GM12865 (cell line): ENCODE measurements around the gene SLC4A2.

ENCODE experiments used
- DNase-seq: peaks from one replicate; pipeline ENCODE4 v3.0.0; 2010; ENCODE audit warnings: low read depth
- H3K4me3 ChIP-seq: 2 replicates; pipeline ENCODE4 v1.5.1; 2011; ENCODE audit warnings: mild to moderate bottlenecking, low read depth, low read length, control low read depth
- TF ChIP-seq, protein P1 (sequence below): IDR thresholded peaks from 2 replicates; pipeline ENCODE4 v1.5.1; 2011; ENCODE audit warnings: low read length, control low read depth, low read depth, inconsistent platforms; ENCODE audit not compliant: insufficient read depth; ENCODE audit errors: missing control alignments

The SLC4A2 gene

DNA sequence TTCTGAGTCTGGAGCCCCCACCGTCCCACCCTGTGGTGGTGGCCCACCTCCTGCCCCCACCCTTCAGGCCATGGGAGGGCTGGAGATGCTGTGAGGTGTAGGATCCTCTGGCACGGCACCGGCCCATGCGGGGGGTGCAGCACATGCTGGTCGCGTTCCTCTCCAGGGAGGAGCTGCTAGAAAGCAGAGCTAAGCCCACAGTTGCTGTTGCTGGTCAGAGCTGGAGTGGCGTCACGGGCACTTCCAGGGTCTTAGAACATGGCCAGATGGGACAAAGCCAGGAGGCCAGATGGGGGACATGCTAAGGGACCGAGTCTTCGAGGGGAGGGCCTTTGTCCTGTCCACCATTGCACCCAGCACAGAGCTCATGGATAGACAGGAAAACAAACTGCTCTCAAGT lies 48.5 kb downstream of the SLC4A2 start:
- TF ChIP-seq, protein P1, sequence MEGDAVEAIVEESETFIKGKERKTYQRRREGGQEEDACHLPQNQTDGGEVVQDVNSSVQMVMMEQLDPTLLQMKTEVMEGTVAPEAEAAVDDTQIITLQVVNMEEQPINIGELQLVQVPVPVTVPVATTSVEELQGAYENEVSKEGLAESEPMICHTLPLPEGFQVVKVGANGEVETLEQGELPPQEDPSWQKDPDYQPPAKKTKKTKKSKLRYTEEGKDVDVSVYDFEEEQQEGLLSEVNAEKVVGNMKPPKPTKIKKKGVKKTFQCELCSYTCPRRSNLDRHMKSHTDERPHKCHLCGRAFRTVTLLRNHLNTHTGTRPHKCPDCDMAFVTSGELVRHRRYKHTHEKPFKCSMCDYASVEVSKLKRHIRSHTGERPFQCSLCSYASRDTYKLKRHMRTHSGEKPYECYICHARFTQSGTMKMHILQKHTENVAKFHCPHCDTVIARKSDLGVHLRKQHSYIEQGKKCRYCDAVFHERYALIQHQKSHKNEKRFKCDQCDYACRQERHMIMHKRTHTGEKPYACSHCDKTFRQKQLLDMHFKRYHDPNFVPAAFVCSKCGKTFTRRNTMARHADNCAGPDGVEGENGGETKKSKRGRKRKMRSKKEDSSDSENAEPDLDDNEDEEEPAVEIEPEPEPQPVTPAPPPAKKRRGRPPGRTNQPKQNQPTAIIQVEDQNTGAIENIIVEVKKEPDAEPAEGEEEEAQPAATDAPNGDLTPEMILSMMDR = no peak
- no peak for DNase-seq
- no peak overlapping the region for H3K4me3 ChIP-seq

DNA sequence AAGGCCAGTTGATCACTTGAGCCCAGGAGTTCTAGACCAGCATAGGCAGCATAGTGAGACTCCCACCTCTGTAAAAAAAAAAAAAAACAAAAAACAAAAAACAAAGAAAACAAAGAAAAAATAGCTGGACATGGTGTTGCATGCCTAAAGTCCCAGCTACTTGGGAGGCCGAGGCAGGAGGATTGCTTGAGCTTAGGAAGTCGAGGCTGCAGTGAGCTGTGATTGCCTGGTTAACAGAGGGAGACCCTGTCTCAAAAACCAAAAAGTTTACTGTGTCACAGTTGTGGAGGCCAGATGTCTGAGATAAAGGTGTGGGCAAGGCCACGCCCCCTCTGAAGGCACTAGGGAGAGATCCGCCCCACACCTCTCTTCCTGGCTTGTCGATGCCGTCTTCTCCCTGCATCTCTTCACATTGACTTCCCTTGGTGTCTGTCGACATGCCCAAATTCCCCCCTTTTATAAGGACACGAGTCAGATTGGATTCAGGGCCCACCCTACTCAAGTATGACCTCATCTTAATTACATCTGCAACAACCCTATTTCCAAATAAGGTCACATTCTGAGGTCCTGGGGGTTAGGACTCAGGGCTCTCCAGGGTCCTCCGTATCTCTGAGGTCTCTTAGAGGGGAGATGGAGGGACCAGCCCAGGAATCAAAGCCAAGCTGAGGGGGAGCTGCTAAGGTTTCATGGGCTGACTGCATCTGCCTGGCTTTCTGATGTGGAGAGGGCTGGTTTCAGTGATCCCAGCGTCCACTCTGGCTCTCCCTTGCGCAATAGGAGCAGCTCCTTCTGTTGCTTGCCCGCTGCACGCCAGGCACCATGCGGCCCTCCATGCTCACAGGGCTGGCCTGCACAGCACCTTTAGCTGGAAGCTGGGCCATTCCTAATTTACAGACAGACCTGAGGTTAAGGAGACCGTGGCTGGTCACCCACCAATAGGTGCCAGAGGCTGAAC lies 50.0 kb downstream of the SLC4A2 start:
- H3K4me3 ChIP-seq = no peak overlapping the region
- no peak for DNase-seq
- TF ChIP-seq, protein P1 = no peak

DNA sequence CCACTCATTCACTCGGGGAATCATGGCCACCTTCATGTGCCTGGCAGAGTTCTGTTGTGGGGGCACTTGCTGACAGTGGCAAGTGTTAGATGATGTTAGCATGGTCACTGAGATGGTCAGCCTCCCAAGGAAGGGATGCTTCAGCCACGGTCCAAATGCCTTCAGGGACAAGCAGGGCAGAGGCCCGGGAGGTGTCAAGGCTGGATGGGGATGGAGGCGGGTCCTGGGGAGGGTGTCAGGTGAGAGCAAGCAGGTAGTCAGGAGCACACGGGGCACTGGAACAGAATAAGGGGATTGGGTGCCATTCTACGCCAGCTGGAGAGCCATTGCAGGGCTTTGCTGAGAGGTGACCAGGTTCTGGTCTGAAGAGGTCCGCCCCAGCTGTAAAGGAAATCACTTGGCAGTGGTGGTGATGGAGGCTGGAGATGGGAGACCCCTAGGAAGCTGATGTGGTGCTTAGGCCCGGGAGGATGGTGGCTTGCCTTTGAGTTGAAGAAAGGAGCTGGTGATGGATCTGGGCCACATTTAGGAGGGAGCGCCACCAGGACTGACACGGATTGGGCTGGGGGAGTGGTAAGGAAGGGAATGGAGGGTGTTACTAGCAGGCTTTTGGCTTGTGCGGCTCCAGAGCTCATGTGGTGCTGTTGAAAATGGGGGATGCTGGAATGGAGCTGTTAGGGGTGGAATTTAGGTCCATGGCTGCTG lies 51.0 kb downstream of the SLC4A2 start:
- TF ChIP-seq, protein P1 = no peak
- no peak overlapping the region for H3K4me3 ChIP-seq
- DNase-seq = no peak

DNA sequence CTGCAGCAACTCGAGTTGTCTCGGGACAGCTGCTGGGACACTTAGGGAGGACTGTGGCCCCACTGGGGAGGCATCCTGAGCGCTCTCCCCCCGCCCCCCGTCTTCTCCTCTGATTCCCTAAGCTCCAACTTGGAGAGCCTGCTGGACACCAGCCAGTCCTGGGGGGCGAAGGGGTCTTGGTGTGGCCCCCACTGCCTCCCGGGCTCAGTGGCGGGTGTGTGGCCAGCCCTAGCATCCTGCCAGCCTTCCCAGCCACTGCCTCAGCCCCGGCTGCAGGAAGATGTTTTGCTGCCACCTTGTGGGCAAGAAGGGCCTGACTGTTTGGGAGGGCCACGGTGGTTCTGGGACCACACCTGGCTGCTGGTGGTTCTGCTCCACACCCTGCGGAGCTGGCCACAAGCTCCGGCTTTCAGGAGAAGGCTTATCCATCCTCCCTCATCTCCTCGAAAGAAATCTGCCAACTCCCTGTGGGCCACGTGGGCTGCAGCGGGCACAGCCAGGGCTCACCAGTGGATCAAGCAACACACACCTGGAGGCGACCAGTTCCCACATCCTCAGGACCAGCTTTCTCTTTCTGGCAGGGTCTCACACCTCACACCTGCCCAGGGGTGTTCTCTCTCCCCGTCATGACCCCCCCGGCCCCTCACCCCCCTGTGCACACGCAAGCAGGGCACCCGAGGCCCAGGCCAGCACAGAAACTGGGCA lies 51.7 kb downstream of the SLC4A2 start:
- peak; percentile 77 for DNase-seq
- no peak overlapping the region for H3K4me3 ChIP-seq
- TF ChIP-seq, protein P1 = peak; percentile 90

DNA sequence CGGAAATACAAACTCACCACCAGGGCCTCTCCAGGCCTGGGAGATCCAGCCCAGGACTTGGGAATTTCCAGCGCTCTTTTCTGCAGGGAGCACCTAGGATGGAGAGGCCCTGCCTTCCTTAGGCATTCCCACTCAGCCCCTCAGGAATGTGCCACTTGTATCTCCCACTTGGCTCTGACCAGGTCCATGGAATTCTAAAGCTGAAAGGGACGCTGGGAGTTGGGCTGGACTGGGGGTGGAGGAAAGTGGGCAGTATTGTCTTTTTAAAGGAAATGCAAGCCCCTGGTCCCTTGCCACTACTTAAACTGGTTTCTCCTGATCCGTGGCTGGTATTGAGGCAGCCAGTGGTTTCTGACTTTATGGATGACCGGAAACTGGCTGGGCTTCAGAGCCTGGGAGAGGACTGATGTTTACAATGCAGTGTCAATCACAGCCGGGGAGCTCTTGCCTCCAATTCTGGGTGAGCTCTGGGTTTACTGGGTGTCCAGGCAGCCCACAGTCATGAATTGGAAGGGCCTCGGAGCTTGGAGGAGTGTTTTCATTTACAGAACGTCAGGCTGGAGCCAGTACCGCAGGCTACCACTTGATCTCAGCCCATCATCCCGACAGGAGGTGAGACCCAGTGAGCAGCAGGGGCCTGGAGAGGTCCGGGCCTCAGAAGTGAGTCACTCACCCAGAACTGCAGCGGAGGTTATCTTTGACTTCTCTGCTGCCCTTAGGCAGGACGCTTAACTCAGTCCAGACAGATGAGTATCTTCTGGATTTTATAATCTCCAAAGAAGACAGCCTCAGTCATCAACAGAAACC lies 54.2 kb downstream of the SLC4A2 start:
- H3K4me3 ChIP-seq = no peak overlapping the region
- TF ChIP-seq, protein P1 = no peak
- DNase-seq = no peak

DNA sequence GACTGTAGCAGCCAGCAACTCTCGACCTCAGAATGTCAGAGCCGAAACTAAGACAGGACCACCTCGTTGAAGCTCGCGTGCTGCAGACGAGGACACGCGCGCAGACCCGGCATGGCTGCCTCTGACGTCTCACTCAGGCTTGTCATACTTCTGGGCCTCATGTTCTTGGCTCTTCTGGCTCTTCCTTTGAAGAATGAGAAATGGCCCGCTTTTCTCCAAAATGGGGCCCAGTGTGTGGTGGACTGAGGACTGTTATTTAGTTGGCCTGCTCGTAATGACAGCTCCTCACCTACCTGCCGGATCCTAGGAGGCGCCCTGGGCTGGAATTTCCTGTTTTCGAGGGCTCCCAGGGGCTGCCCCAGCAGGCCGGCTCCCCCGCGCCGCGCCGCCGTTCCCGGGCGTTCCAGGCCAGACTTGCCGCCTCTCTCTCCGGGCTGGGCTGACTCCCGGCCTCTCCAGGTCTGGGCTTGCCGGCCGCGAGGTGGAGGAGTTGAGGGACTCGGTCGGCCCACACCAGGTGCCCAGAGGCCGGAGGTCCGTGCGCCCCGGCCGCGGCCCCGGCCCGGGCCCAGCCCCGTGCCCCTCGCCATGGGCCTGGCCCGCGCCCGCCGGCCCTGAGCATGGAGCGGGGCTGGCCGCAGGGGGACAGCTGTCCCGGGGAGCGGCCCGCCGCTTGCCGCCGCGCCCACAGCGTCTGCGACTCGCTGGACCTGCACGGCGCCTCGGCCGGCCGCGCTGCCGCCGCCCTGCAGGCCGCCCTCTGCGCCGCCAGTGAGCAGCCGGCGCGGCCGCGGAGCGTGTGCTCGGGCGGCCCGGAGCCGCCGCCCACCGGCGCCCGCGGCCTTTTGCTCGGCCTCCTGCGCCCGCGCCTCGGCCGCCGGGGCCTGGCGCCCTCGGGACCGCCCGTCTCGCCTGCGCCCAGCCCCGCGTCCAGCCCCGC lies 55.0 kb downstream of the SLC4A2 start:
- H3K4me3 ChIP-seq = no peak overlapping the region
- TF ChIP-seq, protein P1 = no peak
- no peak for DNase-seq
